Psoas muscle (tissue), 8 donors: ENCODE measurements around the gene CIDEB. TPM values are rescaled to one million over a fixed set of nuclear protein-coding genes. Genes with fewer than 3 reads are reported as not detected.

Experiments used
- ATAC-seq, 4 donors: fragments of 200-7000 bp; cut with Tn5 transposase; one replicate each; pipeline ENCODE4 v1.9.1; 2020; ENCODE audit warnings: moderate library complexity in 3 of 4, mild to moderate bottlenecking in 2 of 4
- DNase-seq, 2 donors: peaks; one replicate each; pipeline ENCODE4 v3.0.0-alpha.2; 2020
- H3K27ac ChIP-seq: fragments of 200-600 bp; one replicate; pipeline ENCODE4 v1.8.0; 2022
- H3K27me3 ChIP-seq, 3 donors: fragments of 200-600 bp in 1 of 3; one replicate each; pipeline versions ENCODE4 v1.6.1 to v1.8.0; 2013 to 2022; ENCODE audit warnings: low read length in 2 of 3, mild to moderate bottlenecking in 2 of 3, moderate library complexity in 1 of 3; ENCODE audit not compliant: insufficient read depth in 3 of 3
- H3K36me3 ChIP-seq, 2 donors: fragments of 200-600 bp in 1 of 2; one replicate each; pipeline versions ENCODE4 v1.6.1 to v1.8.0; 2013 to 2022; ENCODE audit warnings: low read depth in 1 of 2, mild to moderate bottlenecking in 1 of 2, moderate library complexity in 1 of 2; ENCODE audit not compliant: insufficient read depth in 1 of 2
- H3K4me1 ChIP-seq: fragments of 200-600 bp; one replicate; pipeline ENCODE4 v1.8.0; 2022
- H3K4me3 ChIP-seq: fragments of 200-600 bp; one replicate; pipeline ENCODE4 v1.8.0; 2022; ENCODE audit warnings: mild to moderate bottlenecking
- H3K9me3 ChIP-seq: fragments of 200-600 bp; one replicate; pipeline ENCODE4 v1.8.0; 2022
- CTCF ChIP-seq: fragments of 200-600 bp; IDR thresholded peaks from one replicate; pipeline ENCODE4 v1.8.0; 2022; ENCODE audit warnings: antibody characterized with exemption
- WGBS, 3 donors: extraction: QIAGEN DNeasy Blood & Tissue Kit; methylation state at CpG; one replicate each; pipeline versions ENCODE4 v1.1.6 to v1.1.7; 2013; 5-methylcytosine and 5-hydroxymethylcytosine counted together
- intact Hi-C, 2 donors: fragments of 100-400 bp; cut with DNase I; formaldehyde crosslinking; loops; one replicate each; pipeline versions ENCODE4 v1.11.0 to v1.14.2; 2022
- polyA plus RNA-seq, 3 donors: library from polyadenylated mRNA; stranded (reverse); fragments of 200-250 nt; gene quantifications; one replicate each; pipeline ENCODE4 v1.2.3, GENCODE V29; 2013
- total RNA-seq, 4 donors: library from RNA; stranded (reverse); fragmentation: NEBNext Ultra II Directional in 2 of 4; extraction: Animal tissue kit (Norgen Biotek cat#: 25700) in 2 of 4; gene quantifications; one replicate each; pipeline versions ENCODE4 v1.2.1 to v1.2.4, GENCODE V29; 2021 to 2023
- donor health status: healthy with polysubstance abuse.
- donor health status: DM: no; HTN: no; CAD: no; lungs with moderate emphysema.
- donor health status: Bipolar disorder and iron deficiency.
- donor health status: healthy.
- donor health status: DM: yes; HTN: yes; CAD: no.
- donor health status: DM: no; HTN: no; CAD: no.
- donor health status: DM: no; HTN: no; CAD: no.
- donor health status: DM: yes; HTN: yes; CAD: no.

Gene CIDEB
- total and polyA plus RNA-seq, 7 donors: 0.95 to 2.5 (median 1.7) TPM

- no peak for ATAC-seq
- peaks cover 3 to 37% of the 10 kb centered on the region in 2 donors for H3K36me3 ChIP-seq
- no peaks in the 10 kb centered on the region for H3K9me3 ChIP-seq
- no peak overlapping the region for H3K27ac ChIP-seq
- no peak for TF ChIP-seq CTCF
- DNase-seq: no peak
- H3K4me3 ChIP-seq: no peak overlapping the region
- H3K27me3 ChIP-seq: no peaks in the 10 kb centered on the region
- H3K4me1 ChIP-seq: no peaks in the 10 kb centered on the region
- intact Hi-C loops: no loop called here
- 73 to 80% (median 75%) methylated on average over 6 of the region's 6 CpGs for WGBS, 3 donors
Observed at GRCh38 chr14:24263848-24264247, 43.9 kb downstream of the CIDEB start.

GRCh38 chr14:24262821-24263733 lies 44.7 kb downstream of the CIDEB start, which contains the start of gene TGM1:
Gene TGM1 (minus strand): TSS chr14:24263177. CDS start chr14:24262352, 825 bp downstream.
- TF ChIP-seq CTCF: no peak
- no peaks in the 10 kb centered on the region for H3K4me1 ChIP-seq
- peaks cover 0 to 29% of the 10 kb centered on the region in 2 donors for H3K36me3 ChIP-seq
- no peak for DNase-seq
- H3K4me3 ChIP-seq: no peak within 1 kb of the TSS
- intact Hi-C loops: no loop called here
- no peaks in the 10 kb centered on the region for H3K27me3 ChIP-seq
- no peaks in the 10 kb centered on the region for H3K9me3 ChIP-seq
- ATAC-seq: no peak
- 74 to 80% (median 78%) methylated on average over 13 to 14 of the region's 14 CpGs for WGBS, 3 donors
- H3K27ac ChIP-seq: no peak within 1 kb of the TSS

- H3K36me3 ChIP-seq: peaks cover 0 to 18% of the 10 kb centered on the region in 2 donors
- no peaks in the 10 kb centered on the region for H3K4me1 ChIP-seq
- intact Hi-C loops: no loop called here
- TF ChIP-seq CTCF: no peak
- DNase-seq (no peak), ATAC-seq (no peak)
- H3K4me3 ChIP-seq: no peak overlapping the region
- no peak overlapping the region for H3K27ac ChIP-seq
- no peaks in the 10 kb centered on the region for H3K9me3 ChIP-seq
- WGBS, 3 donors: 85 to 89% (median 88%) methylated on average over 19 of the region's 19 CpGs
- no peaks in the 10 kb centered on the region for H3K27me3 ChIP-seq
Observed at GRCh38 chr14:24261969-24262327, 45.8 kb downstream of the CIDEB start.

GRCh38 chr14:24261256-24261968 lies 46.4 kb downstream of the CIDEB start:
- DNase-seq (no peak), ATAC-seq (no peak)
- no peak for TF ChIP-seq CTCF
- H3K36me3 ChIP-seq: peaks cover 0 to 12% of the 10 kb centered on the region in 2 donors
- WGBS, 3 donors: 85 to 89% (median 86%) methylated on average over 20 of the region's 20 CpGs
- no peaks in the 10 kb centered on the region for H3K4me1 ChIP-seq
- intact Hi-C loops: no loop called here
- no peaks in the 10 kb centered on the region for H3K27me3 ChIP-seq
- no peak overlapping the region for H3K4me3 ChIP-seq
- no peaks in the 10 kb centered on the region for H3K9me3 ChIP-seq
- no peak overlapping the region for H3K27ac ChIP-seq
